ENCODE results near the gene PLCXD1.

The PLCXD1 gene

GRCh38 chrX:307261-308111, 26.3 kb downstream of the PLCXD1 start:
- DNase-seq (ENCODE audit: extremely low spot score): no peak
- TF ChIP-seq SUZ12 (IDR thresholded peaks at IDR 0.05): no peak
- no peak for TF ChIP-seq SP1 (IDR thresholded peaks at IDR 0.05)
- no peak for TF ChIP-seq LEF1 (IDR thresholded peaks at IDR 0.05; ENCODE audit: borderline replicate concordance)
- ChIA-PET POLR2A (no interaction called here), CTCF (no interaction called here)

- CTCF ChIA-PET: no interaction called here
- no peak for TF ChIP-seq BHLHE40 (IDR thresholded peaks at IDR 0.05; ENCODE audit: borderline replicate concordance)
- TF ChIP-seq FOXM1 (IDR thresholded peaks at IDR 0.05; ENCODE audit: borderline replicate concordance): no peak
- TF ChIP-seq ELF4 (IDR thresholded peaks at IDR 0.05): no peak
- TF ChIP-seq TARDBP (IDR thresholded peaks at IDR 0.05): no peak
- TF ChIP-seq LEF1 (IDR thresholded peaks at IDR 0.05; ENCODE audit: borderline replicate concordance): no peak
- no peak for TF ChIP-seq PKNOX1 (IDR thresholded peaks at IDR 0.05)
- TF ChIP-seq CTBP1 (IDR thresholded peaks at IDR 0.05; ENCODE audit: borderline replicate concordance): no peak
- TF ChIP-seq ZNF384 (IDR thresholded peaks at IDR 0.05): no peak
- no peak for TF ChIP-seq L3MBTL2 (conservative IDR thresholded peaks at IDR 0.05)
- TF ChIP-seq ARNT (IDR thresholded peaks at IDR 0.05): no peak
- TF ChIP-seq NFRKB (IDR thresholded peaks at IDR 0.05): no peak
- POLR2A ChIA-PET: no interaction called here
- DNase-seq (ENCODE audit: extremely low spot score): no peak
Measured at GRCh38 chrX:308821-309520, 27.8 kb downstream of the PLCXD1 start.

- ChIA-PET POLR2A (no interaction called here), CTCF (no interaction called here)
- no peak for DNase-seq (ENCODE audit: extremely low spot score)
- no peak for TF ChIP-seq L3MBTL2 (conservative IDR thresholded peaks at IDR 0.05)
- TF ChIP-seq TARDBP (IDR thresholded peaks at IDR 0.05): no peak
- TF ChIP-seq ELF4 (IDR thresholded peaks at IDR 0.05): no peak
- TF ChIP-seq ARNT (IDR thresholded peaks at IDR 0.05): no peak
- TF ChIP-seq LEF1 (IDR thresholded peaks at IDR 0.05; ENCODE audit: borderline replicate concordance): no peak
- TF ChIP-seq FOXK2 (IDR thresholded peaks at IDR 0.05): no peak
- TF ChIP-seq SUZ12 (IDR thresholded peaks at IDR 0.05): no peak
- no peak for TF ChIP-seq HDGF (IDR thresholded peaks at IDR 0.05; ENCODE audit: borderline replicate concordance)
- no peak for TF ChIP-seq BHLHE40 (IDR thresholded peaks at IDR 0.05; ENCODE audit: borderline replicate concordance)
- no peak for TF ChIP-seq PKNOX1 (IDR thresholded peaks at IDR 0.05)
- no peak for TF ChIP-seq CTBP1 (IDR thresholded peaks at IDR 0.05; ENCODE audit: borderline replicate concordance)
- TF ChIP-seq ZNF384 (IDR thresholded peaks at IDR 0.05): no peak
- TF ChIP-seq SP1 (IDR thresholded peaks at IDR 0.05): no peak
- no peak for TF ChIP-seq FOXM1 (IDR thresholded peaks at IDR 0.05; ENCODE audit: borderline replicate concordance)
- no peak for TF ChIP-seq FOXA1 (IDR thresholded peaks at IDR 0.05)
- no peak for TF ChIP-seq NFRKB (IDR thresholded peaks at IDR 0.05)
Measured at GRCh38 chrX:310621-311155, 29.5 kb downstream of the PLCXD1 start.

- ChIA-PET CTCF (no interaction called here), POLR2A (no interaction called here)
- no peak for DNase-seq (ENCODE audit: extremely low spot score)
- TF ChIP-seq BHLHE40 (IDR thresholded peaks at IDR 0.05; ENCODE audit: borderline replicate concordance): no peak
- TF ChIP-seq NFRKB (IDR thresholded peaks at IDR 0.05): no peak
- TF ChIP-seq SP1 (IDR thresholded peaks at IDR 0.05): no peak
- TF ChIP-seq SUZ12 (IDR thresholded peaks at IDR 0.05): no peak
- no peak for TF ChIP-seq FOXM1 (IDR thresholded peaks at IDR 0.05; ENCODE audit: borderline replicate concordance)
- TF ChIP-seq LEF1 (IDR thresholded peaks at IDR 0.05; ENCODE audit: borderline replicate concordance): no peak
- TF ChIP-seq ZNF384 (IDR thresholded peaks at IDR 0.05): no peak
- TF ChIP-seq PKNOX1 (IDR thresholded peaks at IDR 0.05): no peak
- no peak for TF ChIP-seq TARDBP (IDR thresholded peaks at IDR 0.05)
- no peak for TF ChIP-seq ELF4 (IDR thresholded peaks at IDR 0.05)
- TF ChIP-seq FOXA1 (IDR thresholded peaks at IDR 0.05): no peak
- TF ChIP-seq ARNT (IDR thresholded peaks at IDR 0.05): no peak
- TF ChIP-seq CTBP1 (IDR thresholded peaks at IDR 0.05; ENCODE audit: borderline replicate concordance): no peak
- no peak for TF ChIP-seq L3MBTL2 (conservative IDR thresholded peaks at IDR 0.05)
- no peak for TF ChIP-seq FOXK2 (IDR thresholded peaks at IDR 0.05)
- TF ChIP-seq HDGF (IDR thresholded peaks at IDR 0.05; ENCODE audit: borderline replicate concordance): no peak
Measured at GRCh38 chrX:311156-312129, 30.3 kb downstream of the PLCXD1 start.
